ENCODE measurements around the gene NCAM1.

The NCAM1 gene

GRCh38 chr11:113134626-113135025, 173.4 kb downstream of the NCAM1 start:
- no peak for DNase-seq

- DNase-seq, result no peak
Measured at GRCh38 chr11:113137713-113138529, 176.7 kb downstream of the NCAM1 start.

- DNase-seq, result no peak
Measured at GRCh38 chr11:113138731-113139130, 177.5 kb downstream of the NCAM1 start.

DNA sequence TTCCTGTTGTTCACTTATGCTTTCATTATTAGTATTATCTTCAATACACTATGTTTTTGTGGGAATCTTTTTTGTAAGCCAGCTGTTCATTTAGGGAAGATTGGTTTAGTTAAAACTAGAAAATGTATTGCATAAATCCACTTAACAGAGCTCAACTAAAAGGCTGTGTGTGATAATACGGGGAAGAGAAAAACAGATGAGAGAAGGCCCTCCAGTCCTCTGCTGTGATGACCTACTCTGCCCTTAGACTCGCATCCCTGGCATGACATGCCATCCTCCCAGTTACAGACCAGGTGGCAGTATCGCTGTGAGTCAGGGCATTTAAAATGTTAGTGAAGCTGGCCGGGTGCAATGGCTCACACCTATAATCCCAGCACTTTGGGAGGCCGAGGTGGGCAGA, 179.8 kb downstream of the NCAM1 start:
- no peak for DNase-seq

GRCh38 chr11:113142508-113142907, 181.3 kb downstream of the NCAM1 start:
- no peak for DNase-seq

GRCh38 chr11:113147249-113147648, 186.0 kb downstream of the NCAM1 start:
- DNase-seq, result no peak

GRCh38 chr11:113148076-113148475, 186.9 kb downstream of the NCAM1 start:
- no peak for DNase-seq

GRCh38 chr11:113148652-113149051, 187.4 kb downstream of the NCAM1 start:
- DNase-seq, result no peak

- no peak for DNase-seq
Measured at GRCh38 chr11:113151521-113151920, 190.3 kb downstream of the NCAM1 start.

DNA sequence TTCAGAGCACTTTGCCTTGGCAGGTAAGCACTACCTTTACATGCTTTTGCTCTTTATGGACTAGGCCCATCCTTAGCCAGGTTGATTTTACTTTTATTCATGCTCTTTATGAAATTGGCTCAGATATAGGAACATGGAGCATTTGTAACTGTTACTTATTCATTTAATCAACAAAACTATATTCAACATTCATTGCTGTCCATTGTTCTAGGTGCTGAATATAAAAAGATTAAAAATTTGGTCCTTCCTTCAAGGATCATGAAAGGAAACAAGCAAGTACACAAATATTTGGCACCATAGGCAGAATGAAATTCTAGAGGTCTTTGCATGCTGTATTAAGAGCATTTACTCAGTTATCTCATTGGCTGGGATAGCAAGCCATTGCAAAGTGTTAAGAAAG, 191.3 kb downstream of the NCAM1 start:
- DNase-seq, result no peak

DNA sequence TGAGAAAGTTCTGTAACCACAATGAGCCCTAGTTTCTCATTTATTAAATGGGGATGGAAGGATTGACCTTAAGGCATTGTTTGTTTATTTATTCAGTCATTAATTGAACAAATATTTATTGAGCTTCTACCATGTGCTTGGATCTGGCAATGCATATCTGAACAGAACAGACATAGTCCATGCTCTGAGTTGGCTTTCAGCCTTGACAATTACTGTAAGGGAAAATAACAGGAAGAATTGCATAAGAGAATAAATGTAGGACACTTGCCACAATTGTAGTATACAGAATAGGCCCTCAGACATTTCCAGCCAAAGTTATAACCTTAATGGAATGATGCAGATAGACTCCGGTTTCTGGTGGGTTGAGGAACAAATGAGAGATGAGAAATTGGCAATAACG, 192.6 kb downstream of the NCAM1 start:
- DNase-seq, result no peak

- no peak for DNase-seq
Measured at GRCh38 chr11:113159988-113160807, 199.0 kb downstream of the NCAM1 start.

GRCh38 chr11:113160808-113161124, 199.5 kb downstream of the NCAM1 start:
- no peak for DNase-seq

- DNase-seq, result no peak
Measured at GRCh38 chr11:113161711-113162591, 200.7 kb downstream of the NCAM1 start.

- DNase-seq, result no peak
Measured at GRCh38 chr11:113162592-113162962, 201.4 kb downstream of the NCAM1 start.

DNA sequence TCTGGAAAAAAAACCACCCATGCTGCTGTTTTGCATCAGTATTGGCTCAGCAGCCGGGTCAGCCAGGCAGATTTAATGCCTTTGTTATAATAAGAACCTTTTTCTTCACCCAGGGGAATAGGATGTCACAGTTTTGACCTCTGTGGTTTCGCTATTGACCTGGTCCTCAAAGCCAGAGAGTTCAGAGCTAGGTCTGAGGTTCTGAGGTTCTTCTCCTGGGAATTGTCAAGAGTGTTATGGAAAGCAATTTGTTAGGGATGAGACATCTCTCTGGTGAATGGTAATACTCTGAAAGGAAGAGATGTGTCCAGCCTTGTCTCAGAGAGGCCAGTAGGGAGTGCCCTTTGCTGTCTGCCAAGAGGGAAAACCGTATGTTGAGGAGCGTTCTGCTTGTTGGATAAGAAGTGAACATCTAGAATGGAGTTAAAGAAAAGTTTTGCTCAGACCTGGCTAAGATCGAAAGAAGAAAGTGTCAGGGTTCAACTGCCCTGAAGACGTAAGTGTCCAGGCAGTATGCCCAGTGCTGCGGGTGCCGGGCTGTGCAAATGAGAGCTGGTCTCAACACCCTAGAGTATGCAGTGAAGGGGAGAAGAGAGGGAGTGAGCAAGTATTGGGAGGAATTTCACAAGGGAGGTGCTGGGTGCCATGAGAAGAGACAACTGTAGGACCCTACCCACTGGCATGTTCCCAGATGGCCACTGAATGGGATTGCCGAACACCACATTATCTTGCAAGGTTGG, 202.2 kb downstream of the NCAM1 start:
- DNase-seq, result peak; percentile 29

DNA sequence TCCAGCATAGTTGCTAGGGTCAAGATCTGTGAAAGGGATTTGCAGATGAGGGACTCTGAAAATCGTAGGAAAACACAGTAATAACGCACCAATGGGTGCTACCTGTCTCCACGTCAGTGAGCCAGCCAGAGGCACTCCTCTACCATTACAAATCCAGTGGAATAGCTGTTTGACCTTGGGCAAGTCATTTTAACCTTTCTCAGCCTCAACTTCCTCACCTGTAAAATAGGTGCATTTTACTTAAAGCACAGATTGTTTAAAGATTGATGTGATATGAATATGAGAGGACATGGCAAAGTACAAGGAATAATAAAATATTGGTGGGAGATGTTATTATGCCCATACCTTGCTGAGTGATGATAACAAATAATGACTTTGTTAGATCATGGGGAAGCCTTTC, 205.1 kb downstream of the NCAM1 start:
- no peak for DNase-seq

DNA sequence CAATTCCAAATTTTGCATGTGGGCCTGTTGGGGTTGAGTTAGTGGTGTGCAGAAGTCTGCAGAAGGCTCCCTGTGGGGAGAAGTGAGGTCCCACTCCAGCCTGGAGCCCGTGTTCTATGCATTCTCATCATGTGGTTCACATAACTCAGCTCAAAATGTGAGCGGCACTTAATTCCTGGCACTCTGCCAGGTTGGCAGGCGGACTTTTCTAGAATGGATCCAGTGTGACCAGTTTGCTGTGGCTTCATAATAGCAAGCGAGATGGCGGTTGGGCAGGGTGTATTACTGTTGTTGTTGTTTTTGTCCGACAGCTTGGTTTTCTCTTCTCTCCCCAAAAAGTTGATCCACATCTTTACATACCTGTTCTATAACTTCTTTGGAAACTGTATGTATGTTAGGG, 206.4 kb downstream of the NCAM1 start:
- DNase-seq, result no peak

DNA sequence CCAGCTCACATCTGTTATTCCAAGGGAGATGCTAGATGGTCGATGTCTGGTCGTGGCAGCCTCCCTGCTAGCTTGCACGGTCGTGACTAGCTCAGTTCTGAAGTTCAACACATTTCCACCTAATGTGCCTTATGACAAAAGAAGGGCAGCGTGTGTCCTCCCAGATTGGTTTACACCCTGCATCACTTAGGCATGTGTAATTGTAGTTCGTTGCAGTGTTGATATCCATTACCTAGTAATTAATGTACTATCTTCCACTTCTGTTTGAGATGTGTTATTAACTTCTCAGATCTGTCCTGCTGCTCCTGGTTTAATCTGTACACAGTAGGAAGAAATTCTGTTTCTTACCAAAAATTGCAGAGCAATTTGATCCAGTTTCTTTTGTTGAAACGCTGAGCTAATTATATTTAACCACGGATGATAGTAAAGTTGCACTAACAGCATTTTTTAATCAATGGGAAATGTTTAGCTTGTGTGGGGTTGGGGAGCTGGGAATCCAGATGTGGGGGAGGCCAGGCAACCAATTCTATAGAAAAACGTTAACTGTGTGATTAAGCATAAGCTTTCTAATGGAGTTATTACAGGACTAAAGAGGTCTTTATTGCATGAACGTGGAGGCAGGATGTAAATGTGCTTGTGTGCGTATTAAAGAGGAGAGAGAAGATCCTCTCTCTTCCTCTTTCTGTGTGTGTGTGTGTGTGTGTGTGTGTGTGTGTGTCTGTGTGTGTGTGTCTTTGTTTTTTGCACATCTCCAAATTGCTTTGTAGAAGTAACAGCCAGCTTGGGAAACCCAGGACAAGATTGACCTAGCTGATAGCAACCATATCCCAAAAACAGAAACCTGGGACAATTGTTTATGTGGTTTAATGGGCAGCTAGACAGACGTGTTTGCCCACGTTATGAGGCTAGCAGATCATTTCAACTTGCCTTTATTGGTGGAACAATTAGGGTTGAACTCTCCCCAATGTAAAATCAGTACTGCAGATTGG, 207.4 kb downstream of the NCAM1 start:
- no peak for DNase-seq

DNA sequence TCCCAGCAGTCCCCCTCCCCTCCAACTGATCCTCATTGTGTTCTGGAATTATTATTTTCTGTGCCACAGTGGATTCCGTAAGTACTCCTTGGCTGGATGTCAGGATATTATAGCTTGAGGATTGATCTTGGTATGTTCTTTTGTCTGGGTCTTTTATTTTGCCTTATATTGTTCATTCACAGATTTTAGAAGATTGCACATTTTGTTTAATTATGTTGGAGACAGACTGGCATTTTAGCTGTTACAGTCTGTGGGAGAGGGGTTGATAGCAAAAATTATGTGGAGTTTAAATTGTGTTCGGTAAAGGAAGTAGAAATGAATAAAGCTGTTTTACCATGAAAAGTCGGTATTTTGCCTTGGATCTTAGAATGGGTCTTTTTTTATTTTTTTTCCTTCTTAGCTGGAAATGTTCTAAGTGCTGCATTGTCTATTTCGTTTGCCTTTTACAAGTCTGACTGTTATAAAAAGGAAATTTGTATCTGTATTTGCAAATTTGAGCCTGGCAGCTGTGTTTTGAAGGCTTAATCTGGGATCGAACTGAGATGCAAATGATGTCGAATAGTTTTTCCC, 211.2 kb downstream of the NCAM1 start:
- DNase-seq, result no peak

- DNase-seq, result no peak
Measured at GRCh38 chr11:113173126-113173525, 211.9 kb downstream of the NCAM1 start.

Measured in fibroblast of skin of scalp (primary cell).